ENCODE results near the gene LRRC61.

The LRRC61 gene

DNA sequence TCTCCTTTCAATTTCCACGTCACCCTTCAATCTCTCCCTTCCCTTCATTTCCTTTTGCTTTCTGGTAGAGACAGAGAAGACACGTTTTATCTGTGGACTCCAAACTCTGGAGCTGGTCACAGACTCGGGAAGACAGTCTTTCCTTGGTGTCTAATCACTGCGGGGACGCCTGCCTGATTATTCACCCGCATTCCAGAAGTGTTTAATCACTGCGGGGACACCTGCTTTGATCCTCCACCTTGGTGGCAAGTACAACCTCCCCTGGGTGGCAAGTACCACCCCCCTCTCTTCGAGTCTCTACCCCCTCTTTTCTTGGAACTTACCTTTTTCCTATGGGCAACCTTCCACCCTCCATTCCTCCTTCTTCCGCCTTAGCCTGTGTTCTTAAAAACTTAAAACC is 15.3 kb upstream of the LRRC61 start:
- Histone ChIP-seq H4K91ac (ENCODE audit: low read length) (no peak overlapping the region), H4K8ac (ENCODE audit: low read length) (no peak overlapping the region), H2AFZ (ENCODE audit: low read depth, low read length) (no peak overlapping the region), H3K18ac (ENCODE audit: low read depth in 1 of 2, low read length in 2 of 2) (no peak overlapping the region), H3K9ac (ENCODE audit: low read length) (no peak overlapping the region), H2AK5ac (ENCODE audit: low read length, severe bottlenecking) (no peak overlapping the region), H3K14ac (ENCODE audit: low read length in 2 of 2) (no peak overlapping the region), H2BK15ac (ENCODE audit: low read depth, poor library complexity, severe bottlenecking) (no peak overlapping the region), H2BK12ac (ENCODE audit: low read length in 2 of 2) (no peak overlapping the region), H3K9me3 (ENCODE audit: control insufficient read depth, low read length) (no peaks in the 10 kb centered on the region), H3K27ac (ENCODE audit: low read length, poor library complexity, severe bottlenecking) (no peak overlapping the region), H2BK120ac (ENCODE audit: low read depth, low read length) (no peak overlapping the region), H3K4me1 (ENCODE audit: control insufficient read depth, insufficient read depth, low read depth, low read length) (peaks cover 1% of the 10 kb centered on the region), H3K4me2 (ENCODE audit: low read length, poor library complexity, severe bottlenecking) (no peak overlapping the region), H2BK5ac (ENCODE audit: low read depth, low read length, poor library complexity, severe bottlenecking) (no peak overlapping the region), H3K36me3 (ENCODE audit: control insufficient read depth in 1 of 2, insufficient read depth in 2 of 2, low read depth in 1 of 2, low read length in 2 of 2) (no peaks in the 10 kb centered on the region), H3K23ac (ENCODE audit: low read length in 2 of 2) (no peak overlapping the region), H3K27me3 (ENCODE audit: control insufficient read depth in 1 of 2, insufficient read depth in 1 of 2, low read length in 2 of 2) (peaks cover 0 to 4% of the 10 kb centered on the region in 2 experiments), H3K4me3 (ENCODE audit: insufficient read depth in 1 of 2, low read depth in 1 of 2, low read length in 2 of 2) (no peak overlapping the region), H3K79me1 (replicated peaks; ENCODE audit: low read length, poor library complexity, severe bottlenecking) (no peaks in the 10 kb centered on the region), H3K4ac (ENCODE audit: low read depth in 1 of 2, low read length in 2 of 2) (no peak overlapping the region)
- DNase-seq: no peak
- 82% methylated on average over 9 of the region's 9 CpGs for WGBS

- Histone ChIP-seq H4K91ac (ENCODE audit: low read length) (no peak overlapping the region), H3K4ac (ENCODE audit: low read depth in 1 of 2, low read length in 2 of 2) (no peak overlapping the region), H3K9me3 (ENCODE audit: control insufficient read depth, low read length) (no peaks in the 10 kb centered on the region), H3K18ac (ENCODE audit: low read depth in 1 of 2, low read length in 2 of 2) (no peak overlapping the region), H2BK15ac (ENCODE audit: low read depth, poor library complexity, severe bottlenecking) (no peak overlapping the region), H3K27ac (ENCODE audit: low read length, poor library complexity, severe bottlenecking) (no peak overlapping the region), H4K8ac (ENCODE audit: low read length) (no peak overlapping the region), H2AK5ac (ENCODE audit: low read length, severe bottlenecking) (no peak overlapping the region), H3K4me2 (ENCODE audit: low read length, poor library complexity, severe bottlenecking) (no peak overlapping the region), H3K4me3 (ENCODE audit: insufficient read depth in 1 of 2, low read depth in 1 of 2, low read length in 2 of 2) (no peak overlapping the region), H2BK120ac (ENCODE audit: low read depth, low read length) (no peak overlapping the region), H3K79me1 (replicated peaks; ENCODE audit: low read length, poor library complexity, severe bottlenecking) (no peaks in the 10 kb centered on the region), H3K36me3 (ENCODE audit: control insufficient read depth in 1 of 2, insufficient read depth in 2 of 2, low read depth in 1 of 2, low read length in 2 of 2) (no peaks in the 10 kb centered on the region), H3K4me1 (ENCODE audit: control insufficient read depth, insufficient read depth, low read depth, low read length) (peaks cover 1% of the 10 kb centered on the region), H3K9ac (ENCODE audit: low read length) (no peak overlapping the region), H2BK5ac (ENCODE audit: low read depth, low read length, poor library complexity, severe bottlenecking) (no peak overlapping the region), H3K27me3 (ENCODE audit: control insufficient read depth in 1 of 2, insufficient read depth in 1 of 2, low read length in 2 of 2) (peaks cover 0 to 4% of the 10 kb centered on the region in 2 experiments), H2AFZ (ENCODE audit: low read depth, low read length) (no peak overlapping the region), H2BK12ac (ENCODE audit: low read length in 2 of 2) (no peak overlapping the region), H3K23ac (ENCODE audit: low read length in 2 of 2) (no peak overlapping the region), H3K14ac (ENCODE audit: low read length in 2 of 2) (no peak overlapping the region)
- DNase-seq: no peak
Measured at GRCh38 chr7:150308575-150308974, 14.6 kb upstream of the LRRC61 start.

GRCh38 chr7:150311146-150311545 is 12.0 kb upstream of the LRRC61 start:
- H3K4me3 ChIP-seq (ENCODE audit: insufficient read depth in 1 of 2, low read depth in 1 of 2, low read length in 2 of 2): no peak overlapping the region
- no peak overlapping the region for H3K4ac ChIP-seq (ENCODE audit: low read depth in 1 of 2, low read length in 2 of 2)
- H2BK5ac ChIP-seq (ENCODE audit: low read depth, low read length, poor library complexity, severe bottlenecking): no peak overlapping the region
- H4K91ac ChIP-seq (ENCODE audit: low read length): no peak overlapping the region
- peak overlapping the region in 1 of 2 experiments; percentile 42 for H2BK12ac ChIP-seq (ENCODE audit: low read length in 2 of 2)
- no peak overlapping the region for H3K14ac ChIP-seq (ENCODE audit: low read length in 2 of 2)
- H3K27ac ChIP-seq (ENCODE audit: low read length, poor library complexity, severe bottlenecking): no peak overlapping the region
- no peak overlapping the region for H2AFZ ChIP-seq (ENCODE audit: low read depth, low read length)
- no peak overlapping the region for H3K9ac ChIP-seq (ENCODE audit: low read length)
- H3K36me3 ChIP-seq (ENCODE audit: control insufficient read depth in 1 of 2, insufficient read depth in 2 of 2, low read depth in 1 of 2, low read length in 2 of 2): no peaks in the 10 kb centered on the region
- no peak overlapping the region for H3K4me2 ChIP-seq (ENCODE audit: low read length, poor library complexity, severe bottlenecking)
- H3K27me3 ChIP-seq (ENCODE audit: control insufficient read depth in 1 of 2, insufficient read depth in 1 of 2, low read length in 2 of 2): peaks cover 0 to 4% of the 10 kb centered on the region in 2 experiments
- H3K18ac ChIP-seq (ENCODE audit: low read depth in 1 of 2, low read length in 2 of 2): peak overlapping the region; percentile 29 to 34
- no peak overlapping the region for H2AK5ac ChIP-seq (ENCODE audit: low read length, severe bottlenecking)
- H2BK120ac ChIP-seq (ENCODE audit: low read depth, low read length): no peak overlapping the region
- H4K8ac ChIP-seq (ENCODE audit: low read length): no peak overlapping the region
- H2BK15ac ChIP-seq (ENCODE audit: low read depth, poor library complexity, severe bottlenecking): no peak overlapping the region
- DNase-seq: no peak
- no peak overlapping the region for H3K23ac ChIP-seq (ENCODE audit: low read length in 2 of 2)
- H3K9me3 ChIP-seq (ENCODE audit: control insufficient read depth, low read length): no peaks in the 10 kb centered on the region
- WGBS: 74% methylated on average over 4 of the region's 4 CpGs
- no peaks in the 10 kb centered on the region for H3K79me1 ChIP-seq (replicated peaks; ENCODE audit: low read length, poor library complexity, severe bottlenecking)
- H3K4me1 ChIP-seq (ENCODE audit: control insufficient read depth, insufficient read depth, low read depth, low read length): peaks cover 1% of the 10 kb centered on the region

DNA sequence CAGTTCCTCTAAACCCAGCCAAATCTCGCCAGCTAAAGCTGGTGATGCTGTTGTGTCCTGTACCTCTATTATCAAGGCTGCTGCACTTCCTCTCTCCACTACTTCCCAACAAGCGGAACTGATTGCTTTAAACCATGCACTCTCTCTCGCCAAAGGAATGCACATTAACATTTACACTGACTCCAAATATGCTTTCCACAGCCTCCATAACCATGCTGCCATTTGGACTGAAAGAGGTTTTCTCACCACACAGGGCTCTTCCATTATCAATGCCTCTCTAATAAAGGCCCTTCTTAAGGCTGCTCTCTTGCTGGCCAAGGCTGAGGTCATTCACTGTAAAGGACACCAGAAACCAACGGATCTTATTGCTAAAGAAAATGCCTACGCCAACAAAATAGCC is 11.4 kb upstream of the LRRC61 start:
- no peaks in the 10 kb centered on the region for H3K36me3 ChIP-seq (ENCODE audit: control insufficient read depth in 1 of 2, insufficient read depth in 2 of 2, low read depth in 1 of 2, low read length in 2 of 2)
- no peak overlapping the region for H3K14ac ChIP-seq (ENCODE audit: low read length in 2 of 2)
- peak overlapping the region; percentile 47 for H4K91ac ChIP-seq (ENCODE audit: low read length)
- no peak overlapping the region for H2BK120ac ChIP-seq (ENCODE audit: low read depth, low read length)
- no peaks in the 10 kb centered on the region for H3K79me1 ChIP-seq (replicated peaks; ENCODE audit: low read length, poor library complexity, severe bottlenecking)
- peaks cover 0 to 4% of the 10 kb centered on the region in 2 experiments for H3K27me3 ChIP-seq (ENCODE audit: control insufficient read depth in 1 of 2, insufficient read depth in 1 of 2, low read length in 2 of 2)
- H2BK15ac ChIP-seq (ENCODE audit: low read depth, poor library complexity, severe bottlenecking): no peak overlapping the region
- no peak overlapping the region for H3K9ac ChIP-seq (ENCODE audit: low read length)
- no peak overlapping the region for H3K4me3 ChIP-seq (ENCODE audit: insufficient read depth in 1 of 2, low read depth in 1 of 2, low read length in 2 of 2)
- 77% methylated on average over 5 of the region's 5 CpGs for WGBS
- H3K4ac ChIP-seq (ENCODE audit: low read depth in 1 of 2, low read length in 2 of 2): no peak overlapping the region
- H3K4me2 ChIP-seq (ENCODE audit: low read length, poor library complexity, severe bottlenecking): no peak overlapping the region
- H2AFZ ChIP-seq (ENCODE audit: low read depth, low read length): no peak overlapping the region
- no peaks in the 10 kb centered on the region for H3K9me3 ChIP-seq (ENCODE audit: control insufficient read depth, low read length)
- no peak overlapping the region for H2AK5ac ChIP-seq (ENCODE audit: low read length, severe bottlenecking)
- H2BK12ac ChIP-seq (ENCODE audit: low read length in 2 of 2): peak overlapping the region in 1 of 2 experiments; percentile 35
- DNase-seq: no peak
- no peak overlapping the region for H4K8ac ChIP-seq (ENCODE audit: low read length)
- H3K27ac ChIP-seq (ENCODE audit: low read length, poor library complexity, severe bottlenecking): no peak overlapping the region
- peak overlapping the region in 1 of 2 experiments; percentile 40 for H3K18ac ChIP-seq (ENCODE audit: low read depth in 1 of 2, low read length in 2 of 2)
- no peak overlapping the region for H2BK5ac ChIP-seq (ENCODE audit: low read depth, low read length, poor library complexity, severe bottlenecking)
- H3K4me1 ChIP-seq (ENCODE audit: control insufficient read depth, insufficient read depth, low read depth, low read length): peaks cover 1% of the 10 kb centered on the region
- no peak overlapping the region for H3K23ac ChIP-seq (ENCODE audit: low read length in 2 of 2)
